DND-41 (cell line): Measurements from ENCODE around the gene LCK.

Source experiments
- ATAC-seq: fragments of 200-7000 bp; cut with Tn5 transposase; 3 replicates; pipeline ENCODE4 v1.9.1; 2021; ENCODE audit warnings: low read depth; ENCODE audit not compliant: insufficient read depth
- DNase-seq: peaks from one replicate; pipeline ENCODE4 v3.0.0-alpha.2; 2020
- H2AFZ ChIP-seq: 2 replicates; pipeline ENCODE4 v1.6.0; 2012; ENCODE audit warnings: low read depth, low read length
- H3K27ac ChIP-seq: 2 replicates; pipeline ENCODE4 v1.5.1; 2012; ENCODE audit warnings: low read length, inconsistent platforms
- H3K27me3 ChIP-seq: fragments of 200-600 bp; sonication (generic); 2 replicates; pipeline ENCODE4 v1.6.0; 2012; ENCODE audit warnings: low read length, mild to moderate bottlenecking, inconsistent platforms; ENCODE audit not compliant: insufficient read depth, poor library complexity
- H3K36me3 ChIP-seq: 2 replicates; pipeline ENCODE4 v1.5.1; 2012; ENCODE audit warnings: low read length, inconsistent platforms; ENCODE audit not compliant: insufficient read depth
- H3K4me1 ChIP-seq: 2 replicates; pipeline ENCODE4 v1.5.1; 2012; ENCODE audit warnings: mild to moderate bottlenecking, low read length; ENCODE audit not compliant: insufficient read depth
- H3K4me2 ChIP-seq: 2 replicates; pipeline ENCODE4 v1.6.0; 2012; ENCODE audit warnings: mild to moderate bottlenecking, moderate library complexity, low read length, inconsistent platforms; ENCODE audit not compliant: insufficient read depth
- H3K4me3 ChIP-seq, 2 experiments: fragments of 200-600 bp in 1 of 2; shearing (Covaris generic) in 1 of 2; 2 replicates each; pipeline ENCODE4 v1.5.1; 2012 to 2016; ENCODE audit warnings: inconsistent platforms in 2 of 2, low read length in 2 of 2, mild to moderate bottlenecking in 2 of 2, low read depth in 1 of 2, moderate library complexity in 1 of 2
- H3K79me2 ChIP-seq: 2 replicates; pipeline ENCODE4 v1.6.0; 2012; ENCODE audit warnings: low read length, inconsistent platforms; ENCODE audit not compliant: insufficient read depth
- H3K9ac ChIP-seq: 2 replicates; pipeline ENCODE4 v1.6.0; 2012; ENCODE audit warnings: low read depth, mild to moderate bottlenecking, inconsistent platforms, low read length, moderate library complexity
- H3K9me3 ChIP-seq: 2 replicates; pipeline ENCODE4 v1.5.1; 2012; ENCODE audit warnings: low read length, moderate library complexity, mild to moderate bottlenecking, inconsistent platforms; ENCODE audit not compliant: insufficient read depth, severe bottlenecking
- H4K20me1 ChIP-seq: 2 replicates; pipeline ENCODE4 v1.6.0; 2012; ENCODE audit warnings: low read length; ENCODE audit not compliant: insufficient read depth
- CTCF ChIP-seq: IDR thresholded peaks from 2 replicates; pipeline ENCODE4 v1.5.1; 2012; ENCODE audit warnings: borderline replicate concordance, low read length, moderate library complexity, mild to moderate bottlenecking; ENCODE audit not compliant: poor library complexity, severe bottlenecking; ENCODE audit errors: extremely low read depth
- EZH2 ChIP-seq: IDR thresholded peaks from 3 replicates; pipeline ENCODE4 v1.6.1; 2012; ENCODE audit warnings: borderline replicate concordance, low read depth, mild to moderate bottlenecking, moderate library complexity, low read length, inconsistent platforms; ENCODE audit not compliant: severe bottlenecking

The LCK gene

GRCh38 chr1:32239790-32240139, 11.3 kb upstream of the LCK start:
- Histone ChIP-seq H3K27me3 (no peaks in the 10 kb centered on the region), H3K9ac (no peak overlapping the region), H3K27ac (no peak overlapping the region), H3K4me2 (no peak overlapping the region), H3K36me3 (no peaks in the 10 kb centered on the region), H2AFZ (no peak overlapping the region), H3K4me1 (no peaks in the 10 kb centered on the region), H3K4me3 (no peak overlapping the region), H3K79me2 (no peaks in the 10 kb centered on the region), H4K20me1 (no peaks in the 10 kb centered on the region), H3K9me3 (no peaks in the 10 kb centered on the region)
- ATAC-seq (no peak), DNase-seq (no peak)
- no peak for TF ChIP-seq CTCF
- TF ChIP-seq EZH2: no peak

- no peak overlapping the region for H3K9ac ChIP-seq
- H3K4me3 ChIP-seq: no peak overlapping the region
- DNase-seq (no peak), ATAC-seq (no peak)
- no peak overlapping the region for H2AFZ ChIP-seq
- H3K36me3 ChIP-seq: no peaks in the 10 kb centered on the region
- no peaks in the 10 kb centered on the region for H3K79me2 ChIP-seq
- no peaks in the 10 kb centered on the region for H3K4me1 ChIP-seq
- no peaks in the 10 kb centered on the region for H4K20me1 ChIP-seq
- H3K4me2 ChIP-seq: no peak overlapping the region
- no peaks in the 10 kb centered on the region for H3K9me3 ChIP-seq
- no peaks in the 10 kb centered on the region for H3K27me3 ChIP-seq
- TF ChIP-seq EZH2: no peak
- no peak for TF ChIP-seq CTCF
- H3K27ac ChIP-seq: no peak overlapping the region
Observed at GRCh38 chr1:32240140-32240951, 10.7 kb upstream of the LCK start.

GRCh38 chr1:32241001-32241763, 9.9 kb upstream of the LCK start:
- Histone ChIP-seq H4K20me1 (no peaks in the 10 kb centered on the region), H3K9ac (no peak overlapping the region), H3K36me3 (no peaks in the 10 kb centered on the region), H3K4me2 (no peak overlapping the region), H3K27me3 (no peaks in the 10 kb centered on the region), H2AFZ (no peak overlapping the region), H3K27ac (no peak overlapping the region), H3K79me2 (no peaks in the 10 kb centered on the region), H3K4me1 (no peaks in the 10 kb centered on the region), H3K4me3 (no peak overlapping the region), H3K9me3 (no peaks in the 10 kb centered on the region)
- DNase-seq: no peak
- ATAC-seq: no peak
- TF ChIP-seq EZH2 (no peak), CTCF (no peak)
